ENCODE data around the gene TBC1D1.

Gene TBC1D1

GRCh38 chr4:38184404-38184803 is 293.5 kb downstream of the TBC1D1 start:
- no peak for TF ChIP-seq GATA3 (IDR thresholded peaks at IDR 0.05; ENCODE audit: low read depth, low read length)
- no peak for TF ChIP-seq GATA2 (IDR thresholded peaks at IDR 0.05; ENCODE audit: low read depth, low read length)

- no peak for TF ChIP-seq GATA2 (IDR thresholded peaks at IDR 0.05; ENCODE audit: low read depth, low read length)
- no peak for TF ChIP-seq GATA3 (IDR thresholded peaks at IDR 0.05; ENCODE audit: low read depth, low read length)
These were observed 294.7 kb downstream of the TBC1D1 start for GRCh38 chr4:38185406-38186144.

- TF ChIP-seq GATA3 (IDR thresholded peaks at IDR 0.05; ENCODE audit: low read depth, low read length) (no peak), GATA2 (IDR thresholded peaks at IDR 0.05; ENCODE audit: low read depth, low read length) (no peak)
These were observed 297.3 kb downstream of the TBC1D1 start for GRCh38 chr4:38188136-38188535.

GRCh38 chr4:38188631-38189101 is 297.8 kb downstream of the TBC1D1 start:
- TF ChIP-seq GATA3 (IDR thresholded peaks at IDR 0.05; ENCODE audit: low read depth, low read length) (no peak), GATA2 (IDR thresholded peaks at IDR 0.05; ENCODE audit: low read depth, low read length) (no peak)

Data from SH-SY5Y (cell line).